GM18951 (cell line): Measurements from ENCODE around the gene NECTIN4.
A peak's percentile ranks its signal among the peaks of the same experiment; 100 is the strongest.

Experiments
- POLR2A ChIP-seq: IDR thresholded peaks from 4 replicates; pipeline ENCODE4 v1.6.1; 2011; ENCODE audit warnings: mild to moderate bottlenecking; ENCODE audit not compliant: insufficient read length, insufficient read depth; ENCODE audit errors: extremely low read depth
- in situ Hi-C: fragments of 300-500 bp; cut with MboI; formaldehyde crosslinking; loops from one replicate; pipeline ENCODE4 v1.12.0; 2022; ENCODE audit warnings: low sequenced_read_pairs, mixed read lengths, inconsistent platforms; ENCODE audit not compliant: unreplicated experiment

NECTIN4 gene

DNA sequence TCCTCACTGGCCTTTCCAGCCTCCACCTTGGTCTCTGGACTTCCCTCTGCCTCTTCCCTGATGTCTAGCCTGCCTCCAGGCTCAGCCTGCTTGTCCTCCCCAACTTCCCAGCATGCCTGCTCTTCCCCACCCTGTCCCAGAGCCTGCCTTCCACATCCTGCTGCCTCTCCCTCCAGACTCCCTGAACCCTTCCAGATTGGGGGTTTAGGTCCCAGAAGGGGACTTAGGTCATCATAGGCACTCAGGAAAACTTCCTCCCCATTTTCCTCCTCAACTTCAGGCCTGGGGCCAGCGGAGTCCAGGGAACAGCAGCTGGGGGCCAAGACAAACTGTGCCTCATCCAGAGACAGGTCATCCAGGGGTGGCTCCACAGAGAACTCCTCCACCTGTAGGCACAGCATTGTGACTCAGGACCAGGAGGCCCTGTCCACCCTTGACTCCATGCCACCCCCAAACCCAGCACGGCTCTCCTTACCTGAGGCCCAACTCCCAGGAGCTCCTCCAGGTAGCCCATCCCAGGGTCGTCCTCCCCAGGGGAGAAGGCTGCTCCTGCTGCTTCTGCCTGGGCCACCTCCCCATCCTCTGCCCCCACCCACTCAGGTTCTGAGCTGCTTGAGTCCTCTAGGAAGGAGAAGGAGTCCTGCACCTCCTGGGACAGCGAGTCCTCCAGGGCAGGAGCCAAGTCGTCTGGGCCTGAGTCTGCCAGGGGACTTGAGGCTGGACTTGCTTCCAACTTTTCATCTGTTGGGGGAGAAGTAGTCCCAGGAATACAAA lies 40.2 kb downstream of the NECTIN4 start:
- in situ Hi-C loops, result no loop called here
- TF ChIP-seq POLR2A, result peak; percentile 19

DNA sequence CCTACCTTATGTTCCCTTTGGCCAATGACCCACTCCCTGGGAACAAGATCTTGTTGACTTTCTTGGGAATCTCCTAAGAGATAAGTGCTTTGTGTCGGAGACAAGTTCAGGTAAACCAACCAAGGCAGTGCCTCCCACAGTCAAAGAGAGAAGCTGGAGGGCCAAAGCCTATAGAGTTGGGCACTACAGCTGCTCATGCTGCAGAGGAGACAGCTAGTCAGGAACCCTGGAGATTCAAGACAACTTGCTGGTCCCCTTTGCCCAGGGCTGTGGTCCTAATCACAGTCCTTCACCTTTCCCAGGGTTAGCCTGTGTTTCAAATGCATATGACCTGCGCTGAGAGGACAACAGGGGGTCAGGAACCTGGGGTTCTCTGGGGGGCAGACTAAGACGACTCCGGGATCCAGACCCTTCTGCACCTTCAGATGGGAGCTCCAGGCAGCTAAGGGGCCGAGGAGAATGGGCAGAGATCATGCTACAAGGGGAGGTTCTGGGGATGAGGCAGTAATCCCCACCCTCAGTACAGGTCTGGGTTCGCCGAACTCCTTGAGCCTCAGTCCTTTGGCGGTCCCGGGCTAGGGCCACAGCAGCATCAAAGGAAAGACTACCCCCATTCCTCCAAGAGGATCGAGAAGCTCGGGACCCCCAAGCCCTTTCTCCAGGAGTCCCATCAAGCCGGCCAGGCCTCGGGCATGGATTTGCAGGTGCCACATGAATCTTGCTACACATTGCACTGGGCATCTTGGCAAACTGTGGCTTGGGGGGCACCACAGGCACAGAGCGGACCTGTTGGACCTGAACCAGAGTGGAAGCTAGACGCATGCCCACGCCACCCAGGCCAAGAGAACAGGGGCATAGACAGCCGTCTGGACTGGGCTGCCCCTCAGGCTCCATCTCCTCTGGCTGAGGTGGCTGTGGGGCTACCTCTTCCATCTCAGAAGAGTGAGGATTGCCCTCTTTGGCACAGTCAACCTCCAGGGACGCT lies 41.6 kb downstream of the NECTIN4 start:
- in situ Hi-C loops, result no loop called here
- peak; percentile 23 for TF ChIP-seq POLR2A

DNA sequence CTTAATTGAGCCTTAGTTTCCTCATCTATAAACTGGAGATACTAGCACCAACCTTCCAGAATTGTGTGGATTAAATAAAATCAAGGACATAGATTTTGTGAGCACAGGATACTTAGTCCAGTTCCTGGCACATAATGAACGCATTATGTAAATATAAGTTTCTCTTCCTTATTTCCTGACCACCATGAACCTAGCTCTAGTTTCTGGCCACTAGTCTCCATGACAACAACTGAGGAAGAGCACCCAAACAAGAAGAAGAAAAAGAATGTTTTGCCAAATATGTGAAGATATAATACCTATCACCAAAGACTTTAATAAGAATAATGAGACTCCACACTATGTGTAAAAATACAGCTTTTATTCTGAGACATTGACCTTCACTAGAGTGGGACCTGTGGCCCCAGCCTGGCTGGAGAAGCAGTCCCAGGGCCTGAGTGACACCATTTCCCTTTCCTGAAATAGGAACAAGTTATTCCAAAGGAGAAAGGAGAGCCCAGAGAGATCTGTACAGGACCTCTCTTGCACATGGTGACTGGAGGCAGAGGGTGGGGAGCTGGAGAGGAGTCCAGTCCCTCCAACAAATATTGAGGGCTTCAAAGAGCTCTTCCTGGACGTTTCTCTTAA lies 42.6 kb downstream of the NECTIN4 start:
- no peak for TF ChIP-seq POLR2A
- in situ Hi-C loops, result no loop called here

DNA sequence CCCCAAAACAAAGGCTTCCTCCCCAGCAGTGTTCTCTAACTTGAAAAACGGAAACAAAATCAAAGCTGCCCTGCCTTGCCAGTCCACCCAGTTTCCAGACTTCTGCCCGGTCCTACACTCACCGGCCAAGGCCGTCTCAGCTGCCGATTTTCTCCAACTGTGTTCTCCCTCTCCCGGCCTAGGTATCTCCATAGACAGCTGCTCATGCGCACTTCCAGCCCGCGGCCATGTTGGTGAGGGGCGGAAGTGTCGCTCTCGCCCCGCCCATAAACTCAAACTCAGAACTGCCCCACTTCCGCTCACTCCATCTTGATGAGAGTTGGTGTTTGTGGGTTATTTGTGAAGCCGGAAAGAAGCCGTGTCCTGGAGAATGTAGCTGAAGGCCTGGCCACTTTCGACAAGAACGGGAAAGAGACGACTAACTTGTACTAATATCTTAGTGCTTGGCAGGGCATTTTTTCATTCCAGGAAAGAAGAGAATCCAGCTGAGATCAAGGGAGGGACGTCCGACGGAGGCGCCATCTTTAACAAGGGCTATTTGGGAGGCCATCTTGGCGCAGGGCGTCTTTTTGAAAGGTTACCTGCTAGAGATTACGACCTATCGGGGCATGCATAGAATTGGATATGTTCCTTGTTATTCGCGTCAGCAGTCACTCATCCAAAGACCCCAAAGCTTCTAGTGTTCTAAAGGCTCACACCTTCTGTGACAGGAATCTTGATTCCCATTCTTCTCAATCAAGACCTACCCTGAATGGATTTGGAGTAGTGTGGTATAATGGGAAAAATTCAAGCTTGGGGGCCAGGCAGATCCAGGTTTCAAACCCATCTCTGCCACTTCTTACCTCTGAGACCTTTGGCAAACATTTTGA lies 43.4 kb downstream of the NECTIN4 start, which contains the start of gene USF1:
USF1 (minus strand) TSS at position 242 of the 869 bp plus-strand sequence. CDS start 2,702 bp downstream, outside the sequence.
- TF ChIP-seq POLR2A, result peak; percentile 86
- in situ Hi-C loops, result no loop called here

DNA sequence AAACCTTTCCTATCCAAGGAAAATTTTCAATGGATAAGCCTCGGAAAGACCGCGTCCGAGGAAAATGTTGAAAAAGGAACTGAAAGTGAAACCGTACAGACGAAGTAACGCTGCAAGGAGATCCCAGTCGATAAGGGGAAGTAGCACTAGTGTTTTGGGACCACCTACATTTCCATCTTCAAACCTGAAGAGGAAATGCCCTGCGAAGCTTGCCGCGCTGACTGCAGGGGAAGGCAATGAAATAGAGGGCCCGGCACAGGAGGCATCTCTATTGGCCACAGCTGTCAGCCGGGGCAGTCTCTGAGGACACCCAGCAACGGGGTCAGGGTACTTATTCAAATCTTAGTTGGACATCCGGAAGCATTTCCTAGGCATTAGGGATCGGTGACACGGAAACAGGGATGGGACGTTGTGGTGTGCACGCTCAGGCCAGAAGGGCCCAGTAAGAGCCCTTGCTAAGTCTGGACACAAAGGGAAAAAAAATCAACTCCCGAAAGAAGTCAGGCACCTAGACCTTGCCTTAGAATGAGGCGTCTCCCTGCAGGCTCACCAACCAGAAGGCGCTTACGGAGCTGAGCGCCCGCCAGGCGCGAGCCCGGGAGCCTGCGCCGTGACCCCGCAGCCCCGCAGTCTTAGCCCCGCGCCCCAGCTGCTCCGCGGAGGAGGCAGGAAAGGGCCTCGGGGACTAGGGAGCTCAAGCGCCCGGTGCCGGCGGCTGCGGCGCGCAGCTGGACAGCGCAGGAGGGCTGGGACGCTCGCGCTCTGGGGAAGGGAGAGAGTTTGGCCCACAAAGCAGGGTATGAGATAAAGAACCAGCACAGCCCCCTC lies 44.2 kb downstream of the NECTIN4 start:
- in situ Hi-C loops, result no loop called here
- TF ChIP-seq POLR2A, result peak; percentile 64

DNA sequence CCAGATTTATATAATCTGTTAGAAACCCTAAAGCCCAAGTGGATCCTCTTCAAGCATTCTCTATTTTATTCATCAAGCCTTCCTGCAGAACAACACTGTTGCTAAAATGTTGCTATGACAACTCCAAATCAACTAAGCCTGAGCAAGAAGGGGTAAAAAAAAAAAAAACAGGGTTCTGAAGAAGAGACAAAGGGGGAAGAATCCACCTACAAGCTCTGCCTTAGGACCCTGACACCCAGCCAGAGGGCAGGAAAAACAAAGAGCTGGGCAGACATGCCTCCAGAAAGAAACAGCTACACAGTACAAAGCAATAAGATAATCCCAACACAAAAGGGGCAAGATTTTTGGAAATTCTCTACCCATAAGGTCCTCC lies 44.8 kb downstream of the NECTIN4 start:
- in situ Hi-C loops, result no loop called here
- TF ChIP-seq POLR2A, result no peak

DNA sequence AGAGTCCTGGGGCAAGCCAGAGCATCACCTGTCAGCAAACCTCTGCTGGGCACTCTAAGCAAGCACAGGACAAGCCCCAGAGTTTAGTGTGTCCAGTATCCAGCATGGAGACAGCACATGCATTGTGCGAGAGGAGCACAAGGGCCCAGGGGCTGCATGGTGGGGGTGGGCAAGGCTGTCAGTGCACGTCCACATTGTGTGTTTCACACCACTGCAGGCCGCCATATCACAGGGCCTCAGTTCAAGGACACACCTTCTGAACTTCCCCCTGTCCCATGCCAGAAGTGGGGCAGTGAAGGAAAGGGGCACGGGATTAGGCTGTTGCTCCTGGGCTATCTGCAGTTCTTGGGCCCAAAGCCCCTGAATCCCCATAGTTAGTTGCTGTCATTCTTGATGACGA lies 49.8 kb downstream of the NECTIN4 start:
- in situ Hi-C loops, result no loop called here

DNA sequence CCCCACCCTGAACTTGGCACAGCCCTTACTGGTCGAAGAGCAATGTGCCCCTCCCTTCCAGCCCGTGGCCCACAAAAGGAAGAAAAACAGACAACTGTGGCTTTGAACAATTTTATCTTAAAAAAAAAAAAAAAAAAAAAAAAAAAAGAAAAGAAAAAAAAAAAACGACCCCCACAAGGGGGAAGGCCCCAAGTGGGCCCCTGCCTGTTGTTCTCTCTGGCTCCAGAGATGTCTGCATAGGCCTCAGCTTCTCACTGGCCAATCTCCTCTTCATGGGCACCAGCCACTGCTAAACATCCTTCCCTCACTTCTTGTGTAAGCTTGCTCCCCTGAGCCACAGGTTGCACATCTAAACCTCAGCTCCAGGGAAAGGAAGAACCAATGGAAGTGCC lies 50.2 kb downstream of the NECTIN4 start:
- in situ Hi-C loops, result no loop called here
- no peak for TF ChIP-seq POLR2A

More for the DNA sequence above, 49.8 kb downstream of the NECTIN4 start:
- TF ChIP-seq POLR2A, result no peak

DNA sequence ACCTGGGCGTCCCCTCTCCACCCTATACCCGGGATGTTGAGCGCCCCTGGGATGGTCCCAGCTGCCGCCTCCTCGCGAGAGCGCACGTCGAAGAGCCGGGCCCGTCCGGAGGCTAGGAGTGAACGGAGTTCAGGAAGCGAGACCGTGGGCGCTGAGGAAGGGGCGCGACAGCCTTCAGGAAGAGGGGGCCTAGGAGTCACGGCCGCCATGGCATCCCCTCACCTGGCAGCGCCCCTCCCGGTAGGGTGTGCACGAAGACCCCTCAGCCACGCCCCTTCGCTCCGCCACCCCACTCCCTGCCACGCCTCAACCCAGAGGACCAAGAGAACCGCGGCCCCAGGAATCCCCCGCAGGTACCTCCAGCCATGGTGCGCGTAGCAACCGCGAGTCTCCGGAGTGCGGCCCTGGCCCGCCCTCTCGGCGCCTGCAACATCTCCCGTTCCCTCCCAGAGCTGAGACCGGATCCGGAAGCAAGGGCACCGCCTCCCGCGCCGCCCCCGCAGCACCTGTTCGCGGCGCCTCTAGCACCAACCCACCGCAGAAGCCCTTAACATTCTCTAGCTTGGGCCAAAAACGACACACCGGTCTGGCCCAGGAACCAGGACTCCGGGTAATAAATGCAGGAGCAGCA lies 50.7 kb downstream of the NECTIN4 start, which contains the start of gene TSTD1:
TSTD1 (minus strand) TSS at position 442 of the 631 bp plus-strand sequence; CDS start at position 367, 75 bp downstream.
- TF ChIP-seq POLR2A, result peak; percentile 75
- in situ Hi-C loops, result no loop called here

DNA sequence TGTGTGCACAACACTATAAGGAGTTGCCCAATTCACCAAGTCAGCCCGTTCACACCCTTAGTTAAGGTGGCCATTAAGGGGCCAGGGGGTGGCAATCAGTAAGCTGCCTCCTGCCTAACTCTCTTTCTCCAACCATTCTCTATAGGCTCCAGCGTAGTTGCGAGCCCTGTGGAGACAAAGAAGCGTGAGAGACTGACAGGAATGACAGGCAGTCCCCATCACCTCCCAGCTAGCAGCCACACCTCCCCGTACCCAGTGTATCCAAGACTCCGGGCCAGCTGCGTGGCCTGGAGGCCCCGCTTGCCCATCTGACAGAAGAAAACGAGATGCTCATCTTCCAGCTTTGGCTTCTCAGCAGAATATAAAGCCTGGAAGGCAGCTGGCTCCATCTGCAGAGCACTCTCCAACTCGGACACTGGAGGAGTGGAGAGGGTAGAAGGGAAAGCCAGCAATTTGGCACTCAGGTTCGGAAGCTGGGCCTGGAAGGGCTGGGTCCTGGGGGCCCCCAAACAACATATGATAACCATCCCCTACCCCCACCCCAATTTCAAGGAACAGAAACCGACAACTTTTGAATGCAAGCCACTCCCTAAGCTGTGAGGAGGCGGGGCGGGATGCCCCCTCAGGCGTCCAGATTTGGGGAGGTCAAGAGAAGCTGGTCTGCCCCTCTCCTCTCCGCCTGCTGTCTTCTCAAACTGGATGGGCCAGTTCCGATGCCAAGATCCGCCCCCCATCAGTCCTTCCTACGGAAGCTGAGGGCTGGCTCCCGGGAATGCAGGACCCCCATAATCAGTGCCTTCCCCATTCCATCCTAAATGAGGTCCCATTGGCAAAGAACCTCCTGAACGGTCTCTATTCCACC lies 51.5 kb downstream of the NECTIN4 start:
- TF ChIP-seq POLR2A, result no peak
- in situ Hi-C loops, result no loop called here
